ENCODE data around the gene ATP1A2.

DNA sequence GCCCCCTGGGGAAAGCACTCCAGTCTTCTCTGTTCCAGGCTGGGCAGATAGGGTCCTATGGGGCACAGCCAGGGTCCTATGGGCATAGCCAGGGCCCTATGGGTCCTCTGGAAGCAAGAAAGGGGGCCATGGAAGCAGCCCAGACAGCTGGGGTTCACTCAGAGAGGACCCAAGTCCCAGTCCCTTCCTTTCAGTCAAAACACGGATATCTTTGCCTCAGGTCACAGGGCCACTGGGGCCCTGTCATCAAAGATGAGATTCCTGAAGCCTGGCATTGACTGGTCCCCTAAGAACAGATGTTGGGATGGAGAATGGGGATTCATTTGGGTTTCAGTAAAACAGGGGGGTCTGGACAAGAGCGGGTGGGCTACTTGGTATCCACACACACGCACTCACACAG lies 25.7 kb upstream of the ATP1A2 start:
- no peak for TF ChIP-seq ZNF76 (tag by site-specific recombination; IDR thresholded peaks at IDR 0.05; ENCODE audit: borderline replicate concordance, low read depth)
- TF ChIP-seq GLI4 (tag by site-specific recombination; IDR thresholded peaks at IDR 0.05) = no peak
- TF ChIP-seq ZNF501 (tag by site-specific recombination; IDR thresholded peaks at IDR 0.05) = no peak
- TF ChIP-seq, protein P1, sequence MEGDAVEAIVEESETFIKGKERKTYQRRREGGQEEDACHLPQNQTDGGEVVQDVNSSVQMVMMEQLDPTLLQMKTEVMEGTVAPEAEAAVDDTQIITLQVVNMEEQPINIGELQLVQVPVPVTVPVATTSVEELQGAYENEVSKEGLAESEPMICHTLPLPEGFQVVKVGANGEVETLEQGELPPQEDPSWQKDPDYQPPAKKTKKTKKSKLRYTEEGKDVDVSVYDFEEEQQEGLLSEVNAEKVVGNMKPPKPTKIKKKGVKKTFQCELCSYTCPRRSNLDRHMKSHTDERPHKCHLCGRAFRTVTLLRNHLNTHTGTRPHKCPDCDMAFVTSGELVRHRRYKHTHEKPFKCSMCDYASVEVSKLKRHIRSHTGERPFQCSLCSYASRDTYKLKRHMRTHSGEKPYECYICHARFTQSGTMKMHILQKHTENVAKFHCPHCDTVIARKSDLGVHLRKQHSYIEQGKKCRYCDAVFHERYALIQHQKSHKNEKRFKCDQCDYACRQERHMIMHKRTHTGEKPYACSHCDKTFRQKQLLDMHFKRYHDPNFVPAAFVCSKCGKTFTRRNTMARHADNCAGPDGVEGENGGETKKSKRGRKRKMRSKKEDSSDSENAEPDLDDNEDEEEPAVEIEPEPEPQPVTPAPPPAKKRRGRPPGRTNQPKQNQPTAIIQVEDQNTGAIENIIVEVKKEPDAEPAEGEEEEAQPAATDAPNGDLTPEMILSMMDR (tag by site-specific recombination; IDR thresholded peaks at IDR 0.05) = no peak
- no peak for TF ChIP-seq PRDM2 (tag by site-specific recombination; IDR thresholded peaks at IDR 0.05; ENCODE audit: borderline replicate concordance)

Measured in HEK293 (cell line).